Heart left ventricle (tissue), 16 donors: ENCODE data around the gene RNF208. TPM values are rescaled to one million over a fixed set of nuclear protein-coding genes. Genes with fewer than 3 reads are reported as not detected.

Source experiments
- ATAC-seq, 4 donors: fragments of 200-7000 bp; cut with Tn5 transposase; one replicate each; pipeline ENCODE4 v1.9.1; 2020 to 2022; ENCODE audit warnings: moderate library complexity in 4 of 4, mild to moderate bottlenecking in 3 of 4, moderate number of reproducible peaks in 1 of 4
- DNase-seq, 5 donors: peaks; one replicate each; pipeline ENCODE4 v3.0.0-alpha.2; 2020
- H3K27ac ChIP-seq, 12 donors: fragments of 200-600 bp; sonication (generic) in 4 of 12; one replicate each; pipeline versions ENCODE4 v1.5.0 to v1.8.0; 2016 to 2022; ENCODE audit warnings: mild to moderate bottlenecking in 2 of 12
- H3K27me3 ChIP-seq, 9 donors: fragments of 200-600 bp; sonication (generic) in 2 of 9; one replicate each; pipeline versions ENCODE4 v1.5.1 to v1.8.0; 2016 to 2022; ENCODE audit warnings: mild to moderate bottlenecking in 3 of 9
- H3K36me3 ChIP-seq, 9 donors: fragments of 200-600 bp; sonication (generic) in 2 of 9; one replicate each; pipeline versions ENCODE4 v1.5.0 to v1.8.0; 2018 to 2022; ENCODE audit warnings: mild to moderate bottlenecking in 2 of 9
- H3K4me1 ChIP-seq, 12 donors: fragments of 200-600 bp; sonication (generic) in 4 of 12; one replicate each; pipeline versions ENCODE4 v1.5.0 to v1.8.0; 2016 to 2022; ENCODE audit warnings: mild to moderate bottlenecking in 3 of 12
- H3K4me3 ChIP-seq, 12 donors: fragments of 200-600 bp; sonication (generic) in 4 of 12; one replicate each; pipeline versions ENCODE4 v1.5.0 to v1.8.0; 2017 to 2022; ENCODE audit warnings: mild to moderate bottlenecking in 9 of 12, moderate library complexity in 4 of 12
- H3K9me3 ChIP-seq, 12 donors: fragments of 200-600 bp; sonication (generic) in 4 of 12; one replicate each; pipeline versions ENCODE4 v1.5.0 to v1.8.0; 2016 to 2022; ENCODE audit warnings: mild to moderate bottlenecking in 1 of 12
- POLR2A ChIP-seq, 2 donors: fragments of 450-650 bp; IDR thresholded peaks; one replicate each; pipeline ENCODE4 v1.6.1; 2017; ENCODE audit warnings: antibody characterized with exemption in 2 of 2, mild to moderate bottlenecking in 2 of 2, moderate library complexity in 2 of 2
- WGBS, 4 donors: extraction: QIAGEN DNeasy Blood & Tissue Kit in 2 of 4; methylation state at CpG; one replicate each; pipeline versions ENCODE4 v1.1.5 to v1.1.7; 2013 to 2018; 5-methylcytosine and 5-hydroxymethylcytosine counted together
- intact Hi-C, 10 donors: fragments of 100-400 bp; cut with DNase I; formaldehyde crosslinking; loops; one replicate each; pipeline versions ENCODE4 v1.11.1 to v1.14.2; 2022
- polyA plus RNA-seq, 2 donors: library from polyadenylated mRNA; stranded (reverse); fragments of 200-250 nt; gene quantifications; one replicate each; pipeline ENCODE4 v1.2.3, GENCODE V29; 2013
- total RNA-seq, 9 donors: library from RNA; depleted of rRNA in 2 of 9; stranded (reverse); fragments of >200 nt in 2 of 9; fragmentation: NEBNext Ultra II Directional in 3 of 9; extraction: Animal tissue kit (Norgen Biotek cat#: 25700) in 3 of 9; gene quantifications; one replicate each; pipeline versions ENCODE4 v1.1.0 to v1.2.4, GENCODE V29; 2016 to 2023
- TF ChIP-seq, protein P1 (sequence below), 12 donors: fragments of 200-600 bp; sonication (generic) in 4 of 12; IDR thresholded peaks; one replicate each; pipeline versions ENCODE4 v1.5.0 to v1.8.0; 2018 to 2022; ENCODE audit warnings: antibody characterized with exemption in 12 of 12, mild to moderate bottlenecking in 5 of 12
- donor health status: ischemic (EF 13 %, LVEDD 7.1; RV severe dilation, severe dysfunction).
- donor health status: healthy with polysubstance abuse.
- donor health status: DM: no; HTN: yes; CAD: no.
- donor health status: DM: no; HTN: no; CAD: no.
- donor health status: ischemic (EF 25% LVEDD 6.9; RV normal size, moderate dysfunction).
- donor health status: ischemic (EF 25% LVEDD 5.7; RV mildly dilated, moderate dysfunction).
- donor health status: healthy.
- donor health status: DM: yes; HTN: yes; CAD: no.
- donor health status: ischemic (EF 35%, LVEDD 5.7; RV mildly dilated, moderate dysfunction).
- donor health status: nonischemic (EF 11% LVEDD 7.7; RV severe dilation, severe dysfunction).
- donor health status: DM: yes; HTN: yes; CAD: no.
- donor health status: PGD.
- donor health status: ischemic (EF 29% LVEDD 5.4; RV normal size, mild dysfunction).
- donor health status: nonischemic (EF 23%, LVEDD 6.1; RV moderate dilation, normal function).

RNF208 gene
- total and polyA plus RNA-seq, 11 donors = 6.9 to 72.7 (median 22.5) TPM

DNA sequence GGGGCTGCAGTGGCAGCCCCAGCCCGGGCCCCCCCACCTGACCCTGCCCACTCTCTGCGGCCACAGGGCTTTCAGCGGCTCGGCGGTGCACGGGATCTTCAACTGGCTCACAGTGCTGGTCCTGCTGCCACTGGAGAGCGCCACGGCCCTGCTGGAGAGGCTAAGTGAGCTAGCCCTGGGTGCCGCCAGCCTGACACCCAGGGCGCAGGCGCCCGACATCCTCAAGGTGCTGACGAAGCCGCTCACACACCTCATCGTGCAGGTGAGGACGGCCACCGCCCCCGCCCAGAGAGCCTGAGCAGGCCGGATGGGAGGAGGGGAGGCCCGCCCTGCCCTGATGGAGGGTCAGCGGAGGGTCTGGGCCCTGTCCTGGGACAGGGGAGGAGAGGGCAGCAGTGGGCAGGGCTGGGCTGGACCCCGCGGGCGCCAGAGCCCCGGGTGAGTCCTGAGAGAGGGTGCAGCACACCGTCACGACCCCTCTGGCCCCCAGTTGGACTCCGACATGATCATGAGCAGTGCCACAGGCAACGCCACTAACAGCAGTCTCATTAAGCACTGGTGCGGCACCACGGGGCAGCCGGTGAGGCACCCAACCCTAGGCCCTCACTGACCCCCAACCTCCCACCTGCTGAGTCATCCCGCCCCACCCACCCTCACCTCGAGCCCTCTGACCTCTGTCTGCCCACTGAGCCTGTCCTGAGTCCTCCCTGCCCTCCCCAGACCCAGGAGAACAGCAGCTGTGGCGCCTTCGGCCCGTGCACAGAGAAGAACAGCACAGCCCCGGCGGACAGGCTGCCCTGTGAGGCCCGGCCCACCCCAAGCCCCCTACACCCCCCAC is 11.3 kb upstream of the RNF208 start:
- H3K27me3 ChIP-seq = peaks cover 8 to 51% (median 36%) of the 10 kb centered on the region in 9 donors
- 68 to 83% (median 78%) methylated on average over 14 to 40 of the region's 40 CpGs for WGBS, 4 donors
- intact Hi-C loops = loop anchor here in 1 of 10 donors (10.0 kb wide), 1 partner anchor 449 kb away; no protein-coding TSS in a partner anchor
- no peak overlapping the region for H3K27ac ChIP-seq
- DNase-seq (no peak), ATAC-seq (no peak)
- TF ChIP-seq POLR2A (IDR thresholded peaks at IDR 0.05) = no peak
- TF ChIP-seq, protein P1, sequence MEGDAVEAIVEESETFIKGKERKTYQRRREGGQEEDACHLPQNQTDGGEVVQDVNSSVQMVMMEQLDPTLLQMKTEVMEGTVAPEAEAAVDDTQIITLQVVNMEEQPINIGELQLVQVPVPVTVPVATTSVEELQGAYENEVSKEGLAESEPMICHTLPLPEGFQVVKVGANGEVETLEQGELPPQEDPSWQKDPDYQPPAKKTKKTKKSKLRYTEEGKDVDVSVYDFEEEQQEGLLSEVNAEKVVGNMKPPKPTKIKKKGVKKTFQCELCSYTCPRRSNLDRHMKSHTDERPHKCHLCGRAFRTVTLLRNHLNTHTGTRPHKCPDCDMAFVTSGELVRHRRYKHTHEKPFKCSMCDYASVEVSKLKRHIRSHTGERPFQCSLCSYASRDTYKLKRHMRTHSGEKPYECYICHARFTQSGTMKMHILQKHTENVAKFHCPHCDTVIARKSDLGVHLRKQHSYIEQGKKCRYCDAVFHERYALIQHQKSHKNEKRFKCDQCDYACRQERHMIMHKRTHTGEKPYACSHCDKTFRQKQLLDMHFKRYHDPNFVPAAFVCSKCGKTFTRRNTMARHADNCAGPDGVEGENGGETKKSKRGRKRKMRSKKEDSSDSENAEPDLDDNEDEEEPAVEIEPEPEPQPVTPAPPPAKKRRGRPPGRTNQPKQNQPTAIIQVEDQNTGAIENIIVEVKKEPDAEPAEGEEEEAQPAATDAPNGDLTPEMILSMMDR (IDR thresholded peaks at IDR 0.05) = no peak
- H3K9me3 ChIP-seq = no peaks in the 10 kb centered on the region
- no peak overlapping the region for H3K4me3 ChIP-seq
- no peaks in the 10 kb centered on the region for H3K36me3 ChIP-seq
- H3K4me1 ChIP-seq = peaks cover 0 to 27% (median 15%) of the 10 kb centered on the region in 12 donors

DNA sequence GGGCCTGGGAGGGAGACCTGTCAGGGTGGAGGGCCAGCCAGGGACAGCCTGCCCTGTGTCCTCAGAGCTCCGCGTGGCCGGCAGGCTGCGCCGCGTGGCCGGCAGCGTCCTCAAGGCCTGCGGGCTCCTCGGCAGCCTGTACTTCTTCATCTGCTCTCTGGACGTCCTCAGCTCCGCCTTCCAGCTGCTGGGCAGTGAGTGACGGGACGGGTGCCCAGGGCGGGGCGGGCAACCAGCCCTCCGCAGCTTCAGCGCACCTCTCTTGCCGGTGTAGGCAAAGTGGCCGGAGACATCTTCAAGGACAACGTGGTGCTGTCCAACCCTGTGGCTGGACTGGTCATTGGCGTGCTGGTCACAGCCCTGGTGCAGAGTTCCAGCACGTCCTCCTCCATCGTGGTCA is 10.5 kb upstream of the RNF208 start:
- H3K4me1 ChIP-seq = peaks cover 0 to 20% (median 14%) of the 10 kb centered on the region in 12 donors
- 61 to 80% (median 72%) methylated on average over 20 to 24 of the region's 24 CpGs for WGBS, 4 donors
- no peak overlapping the region for H3K4me3 ChIP-seq
- no peaks in the 10 kb centered on the region for H3K9me3 ChIP-seq
- peaks cover 8 to 56% (median 38%) of the 10 kb centered on the region in 9 donors for H3K27me3 ChIP-seq
- DNase-seq (no peak), ATAC-seq (no peak)
- H3K36me3 ChIP-seq = no peaks in the 10 kb centered on the region
- TF ChIP-seq, protein P1 (IDR thresholded peaks at IDR 0.05) = no peak
- TF ChIP-seq POLR2A (IDR thresholded peaks at IDR 0.05) = no peak
- intact Hi-C loops = loop anchor here in 1 of 10 donors (10.0 kb wide), 1 partner anchor 448 kb away; no protein-coding TSS in a partner anchor
- H3K27ac ChIP-seq = no peak overlapping the region

DNA sequence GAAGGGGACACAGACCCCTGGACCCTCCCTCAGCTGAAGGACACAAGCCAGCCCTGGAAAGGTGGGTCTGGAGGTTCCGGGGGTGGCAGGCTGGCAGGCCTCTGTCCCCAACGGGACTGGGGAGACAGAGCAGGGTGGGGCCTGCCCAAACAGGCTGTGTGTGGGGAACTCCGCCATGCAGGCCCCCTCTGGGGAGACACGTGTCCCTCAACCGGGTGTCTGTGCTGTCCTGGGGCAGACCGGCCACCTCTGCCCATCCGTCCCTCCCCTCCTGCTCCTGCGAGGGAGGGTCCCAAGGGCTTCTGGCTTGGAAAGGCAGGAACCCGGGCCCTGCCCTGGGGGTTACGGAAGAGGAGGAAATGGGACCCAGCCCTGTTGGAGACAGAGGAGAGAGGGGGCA is 10.1 kb upstream of the RNF208 start:
- H3K4me3 ChIP-seq = no peak overlapping the region
- no peak for DNase-seq
- no peak for TF ChIP-seq POLR2A (IDR thresholded peaks at IDR 0.05)
- TF ChIP-seq, protein P1 (IDR thresholded peaks at IDR 0.05) = no peak
- no peak overlapping the region for H3K27ac ChIP-seq
- H3K36me3 ChIP-seq = no peaks in the 10 kb centered on the region
- intact Hi-C loops = loop anchor here in 1 of 10 donors (10.0 kb wide), 1 partner anchor 447 kb away; no protein-coding TSS in a partner anchor
- peaks cover 0 to 20% (median 14%) of the 10 kb centered on the region in 12 donors for H3K4me1 ChIP-seq
- H3K9me3 ChIP-seq = no peaks in the 10 kb centered on the region
- WGBS, 4 donors = 52 to 70% (median 62%) methylated on average over 7 to 10 of the region's 10 CpGs
- peaks cover 8 to 56% (median 38%) of the 10 kb centered on the region in 9 donors for H3K27me3 ChIP-seq
- ATAC-seq = no peak

DNA sequence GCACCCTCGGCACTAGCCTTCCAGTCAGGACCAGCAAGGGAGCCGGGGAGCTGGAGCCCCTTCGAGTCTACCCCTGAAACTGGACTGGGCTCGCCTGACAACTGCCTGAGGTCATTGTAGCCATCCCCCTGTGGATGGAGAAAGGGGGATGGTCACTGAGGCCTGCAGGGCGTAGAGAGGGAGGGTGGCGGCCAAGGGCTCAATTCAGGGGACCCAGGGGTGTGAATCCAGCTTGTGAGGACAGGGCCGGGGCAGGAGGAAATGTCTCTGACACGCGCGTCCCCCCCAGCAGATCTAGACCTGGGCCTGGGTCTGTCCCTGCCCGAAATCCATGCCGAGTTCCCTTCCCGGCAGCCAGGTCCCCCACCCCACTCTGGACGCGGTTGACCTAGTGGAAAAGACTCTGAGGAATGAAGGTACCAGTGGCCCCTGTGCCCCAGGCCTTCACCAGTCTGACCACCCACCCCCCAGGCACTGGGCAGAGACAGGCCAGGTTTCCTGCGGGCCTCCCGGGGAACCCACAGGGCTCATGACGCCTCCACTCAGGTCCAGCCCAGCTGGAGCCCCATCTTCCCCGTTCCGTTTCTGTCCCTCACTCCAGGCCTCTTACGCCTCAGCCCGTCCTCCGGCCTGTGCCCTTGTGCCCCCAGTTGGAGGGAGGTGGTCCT is 9.5 kb upstream of the RNF208 start:
- no peak for TF ChIP-seq POLR2A (IDR thresholded peaks at IDR 0.05)
- TF ChIP-seq, protein P1 (IDR thresholded peaks at IDR 0.05) = no peak
- ATAC-seq = no peak
- no peak overlapping the region for H3K27ac ChIP-seq
- no peaks in the 10 kb centered on the region for H3K36me3 ChIP-seq
- intact Hi-C loops = loop anchor here in 1 of 10 donors (10.0 kb wide), 1 partner anchor 447 kb away; no protein-coding TSS in a partner anchor
- 72 to 89% (median 82%) methylated on average over 13 to 23 of the region's 23 CpGs for WGBS, 4 donors
- no peak overlapping the region for H3K4me3 ChIP-seq
- peaks cover 0 to 14% (median 9%) of the 10 kb centered on the region in 12 donors for H3K4me1 ChIP-seq
- no peak for DNase-seq
- H3K9me3 ChIP-seq = no peaks in the 10 kb centered on the region
- H3K27me3 ChIP-seq = peaks cover 8 to 56% (median 38%) of the 10 kb centered on the region in 9 donors
